Activated CD4-positive, alpha-beta T cell treated with anti-CD3 and anti-CD28 coated beads, Interleukin-2, amount 50 U/mL, for 4 hours (primary cell): ENCODE measurements around the gene DLK1.

Experiments used
- DNase-seq, 2 experiments: peaks; one replicate each; pipeline ENCODE4 v3.0.0-alpha.2; 2020

Gene DLK1

DNA sequence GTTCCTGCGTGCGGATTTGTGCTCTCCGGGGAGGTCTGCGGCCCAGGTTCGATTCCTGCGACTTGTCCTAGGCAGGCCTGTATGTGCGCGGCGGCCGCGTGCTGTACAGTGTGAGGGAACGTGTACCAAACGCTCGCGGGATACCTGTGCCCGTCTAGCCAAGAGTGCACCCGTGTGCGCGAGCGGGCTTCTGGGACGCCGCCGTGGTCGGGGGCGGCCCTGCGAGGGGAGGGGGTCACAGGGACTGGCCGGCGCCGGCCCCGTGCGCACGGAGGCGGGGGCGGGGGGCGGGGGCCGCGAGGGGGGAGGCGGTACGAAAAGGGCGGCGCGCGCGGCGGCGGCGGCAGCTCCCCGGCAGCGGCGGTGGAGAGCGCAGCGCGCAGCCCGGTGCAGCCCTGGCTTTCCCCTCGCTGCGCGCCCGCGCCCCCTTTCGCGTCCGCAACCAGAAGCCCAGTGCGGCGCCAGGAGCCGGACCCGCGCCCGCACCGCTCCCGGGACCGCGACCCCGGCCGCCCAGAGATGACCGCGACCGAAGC lies at the start of gene DLK1:
Gene DLK1 (plus strand): TSS at position 343 of the 536 bp plus-strand sequence. CDS start 177 bp downstream, at position 520.
- DNase-seq: no peak

DNA sequence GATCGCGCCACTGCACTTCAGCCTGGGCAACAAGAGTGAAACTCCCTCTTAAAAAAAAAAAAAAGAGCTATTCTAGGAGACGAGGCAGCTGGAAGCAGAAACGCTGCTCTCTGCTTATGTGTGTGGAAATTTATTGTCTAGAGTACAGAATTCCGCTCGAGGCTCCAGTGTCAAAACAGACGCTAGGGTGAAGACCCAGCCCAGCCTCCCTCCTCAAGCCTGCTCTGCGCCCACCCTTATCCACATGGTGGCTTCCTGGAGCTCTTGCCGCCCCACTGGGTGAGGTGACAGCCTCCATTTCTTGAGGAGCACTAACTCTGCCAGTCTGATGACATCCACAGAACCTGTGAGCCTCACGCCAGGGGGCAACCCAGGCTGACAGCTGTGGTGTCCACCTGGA lies 49.5 kb upstream of the DLK1 start:
- no peak for DNase-seq

DNA sequence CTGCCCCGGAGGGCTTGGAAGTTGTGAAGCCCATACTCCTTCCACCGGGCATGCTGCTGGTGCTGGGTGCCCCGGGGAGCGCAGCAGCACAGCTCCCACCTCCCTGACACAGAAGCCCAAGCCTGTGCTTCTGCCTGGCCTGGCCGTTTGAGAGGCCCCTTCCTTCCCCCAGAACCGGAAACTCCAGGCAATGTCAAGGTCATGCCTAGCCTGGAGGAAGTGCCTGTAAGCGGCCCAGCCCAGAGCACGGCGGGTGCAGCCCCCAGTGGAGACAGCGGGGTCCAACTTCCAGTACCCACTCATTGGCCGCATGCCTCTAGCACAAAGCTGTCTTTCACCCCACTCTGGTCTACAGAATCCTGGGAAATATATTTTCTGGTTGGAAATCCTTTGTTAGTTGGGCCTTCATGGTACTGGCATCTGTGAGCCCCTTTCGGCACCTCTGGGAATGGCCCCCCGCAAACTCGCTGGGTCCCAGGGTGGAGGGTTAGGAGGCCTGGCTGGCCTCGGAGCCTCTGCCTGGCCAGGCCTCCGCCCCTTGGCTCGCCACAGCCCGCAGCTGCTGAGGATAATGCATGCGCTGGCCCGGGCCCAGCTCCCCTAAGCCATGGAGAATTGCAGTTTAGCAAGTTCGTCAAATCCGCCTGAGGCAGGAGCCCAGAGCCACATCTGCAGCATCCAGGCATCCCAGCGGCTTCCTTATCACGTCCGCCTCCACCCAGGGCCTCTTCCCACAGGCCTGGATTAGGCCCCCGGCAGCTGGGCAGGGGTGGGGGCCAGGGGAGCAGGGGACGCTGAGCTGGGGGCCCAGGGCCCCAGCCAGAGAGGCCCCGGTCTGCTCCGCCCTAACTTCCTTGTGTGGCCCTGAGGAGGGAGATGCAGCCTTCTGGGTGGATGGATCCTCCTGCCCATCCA lies 48.9 kb upstream of the DLK1 start:
- DNase-seq: no peak

DNA sequence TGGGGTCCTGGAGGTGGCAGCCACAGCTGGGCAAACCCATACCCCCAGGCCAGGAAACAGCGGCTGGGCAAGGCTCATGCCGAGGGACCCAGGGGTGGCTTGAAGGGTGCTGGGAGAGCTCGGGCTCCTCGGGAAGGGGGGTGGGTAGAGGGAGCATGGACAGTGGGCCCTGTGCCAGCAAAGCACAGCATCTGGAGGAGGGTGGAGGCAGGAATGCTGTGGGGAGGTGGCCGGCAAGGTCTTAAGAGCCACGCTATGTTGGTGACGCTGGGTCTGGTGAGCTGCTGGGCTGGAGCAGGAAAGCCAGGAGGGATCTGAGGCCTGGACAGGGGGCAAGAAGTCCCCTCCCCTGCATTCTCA lies 48.2 kb upstream of the DLK1 start:
- DNase-seq: no peak

DNA sequence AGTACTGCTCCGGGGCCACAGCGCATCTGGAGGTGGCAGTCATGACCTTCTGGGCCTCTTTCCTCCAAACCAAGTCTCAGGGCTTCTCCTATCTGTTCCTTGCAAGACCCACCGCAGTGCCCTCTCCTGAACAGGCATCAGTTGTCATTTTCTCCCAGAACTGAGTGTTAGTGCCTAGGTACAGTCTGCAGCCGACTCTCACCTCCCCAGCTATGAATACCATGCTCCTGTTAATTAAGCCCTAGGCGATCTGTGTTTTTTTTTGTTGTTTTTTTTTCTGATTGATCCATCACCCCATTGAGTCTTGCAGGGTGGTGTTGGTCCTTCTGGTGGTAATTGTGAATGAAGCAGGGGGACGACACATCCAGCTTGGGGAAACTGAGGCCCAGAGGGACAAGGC lies 47.5 kb upstream of the DLK1 start:
- no peak for DNase-seq

DNA sequence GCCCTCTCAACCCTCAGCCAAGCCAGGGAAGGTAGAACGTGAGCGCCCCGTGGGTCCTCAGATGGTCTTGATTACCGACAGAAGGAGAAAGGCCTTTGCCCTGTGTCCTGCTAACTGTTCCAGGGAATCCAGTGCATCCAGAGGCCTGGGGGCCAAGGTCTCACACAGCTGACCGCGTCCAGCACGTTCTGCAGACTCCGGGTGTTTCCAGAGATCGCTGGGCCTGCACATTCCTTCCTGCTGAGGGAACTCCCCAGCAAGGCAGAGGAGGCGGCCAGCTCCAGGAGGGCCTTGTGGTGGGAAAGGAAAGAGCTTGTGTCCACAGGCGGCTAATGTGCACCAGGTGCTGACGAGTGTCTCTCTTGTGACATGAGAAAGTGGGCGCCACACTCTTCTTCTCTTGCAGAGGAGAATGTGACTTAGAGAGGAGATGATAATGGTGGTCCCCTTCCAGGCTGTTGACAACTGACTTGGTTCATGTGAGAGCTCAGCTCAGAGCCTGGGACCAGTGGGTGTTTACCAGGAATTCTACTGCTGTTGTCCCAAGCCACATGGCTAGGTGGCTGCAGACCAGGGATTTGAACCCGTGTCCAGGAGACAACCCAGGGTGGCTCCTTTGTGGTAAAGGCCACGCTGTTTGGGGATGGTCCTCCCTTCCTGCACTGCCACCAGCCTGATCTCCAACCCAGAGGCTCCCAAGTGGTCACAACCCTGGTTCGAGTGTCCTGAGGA lies 46.8 kb upstream of the DLK1 start:
- no peak for DNase-seq

DNA sequence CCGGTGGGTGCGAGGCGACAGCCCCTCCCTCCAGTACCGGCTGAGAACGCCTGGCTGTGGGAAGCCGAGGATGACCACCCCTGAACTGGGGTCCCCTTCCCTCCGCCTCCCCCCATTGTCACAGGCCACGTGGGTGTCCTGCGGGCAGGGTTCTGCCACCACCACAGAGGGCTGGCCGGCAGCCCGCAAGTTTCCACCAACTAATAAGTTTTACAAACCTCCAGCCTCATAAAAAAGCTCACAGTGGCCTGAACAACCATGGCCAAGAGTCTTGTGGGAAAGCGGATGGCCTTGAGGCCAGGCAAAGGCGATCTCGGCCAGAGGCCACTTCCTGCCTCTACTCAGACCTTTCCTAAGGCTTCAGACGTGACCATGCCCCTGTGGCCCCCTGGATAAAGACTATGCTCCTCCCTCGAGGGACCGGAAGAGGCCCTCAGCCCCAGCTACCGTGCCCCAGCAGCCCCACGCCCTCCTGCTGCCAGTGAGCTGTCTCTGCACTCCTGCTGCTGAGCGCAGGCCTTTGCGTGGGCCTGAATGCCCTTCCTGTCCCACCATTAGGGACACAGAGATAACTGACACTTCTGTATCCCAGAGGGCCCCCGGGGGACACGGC lies 46.1 kb upstream of the DLK1 start:
- no peak for DNase-seq

DNA sequence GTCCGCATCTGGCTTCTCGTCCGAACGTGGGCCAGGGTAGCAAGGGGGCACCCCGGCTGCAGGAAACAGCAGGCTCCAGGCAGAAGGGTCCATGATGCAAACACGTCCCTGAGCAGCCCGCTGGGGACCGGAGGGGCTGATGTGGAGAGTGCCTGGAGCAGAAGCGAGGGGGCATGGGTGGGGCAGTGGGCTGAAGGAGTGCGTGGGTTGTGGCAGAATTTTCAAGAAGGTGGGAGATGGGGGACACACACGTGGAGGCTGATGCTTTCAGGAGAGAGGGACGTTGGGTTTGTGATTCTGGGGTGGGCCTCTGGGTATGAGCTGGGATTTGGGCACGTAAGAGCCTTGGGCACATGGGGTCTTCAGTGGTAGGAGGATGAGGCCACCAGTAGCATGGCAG lies 45.6 kb upstream of the DLK1 start:
- DNase-seq: no peak

DNA sequence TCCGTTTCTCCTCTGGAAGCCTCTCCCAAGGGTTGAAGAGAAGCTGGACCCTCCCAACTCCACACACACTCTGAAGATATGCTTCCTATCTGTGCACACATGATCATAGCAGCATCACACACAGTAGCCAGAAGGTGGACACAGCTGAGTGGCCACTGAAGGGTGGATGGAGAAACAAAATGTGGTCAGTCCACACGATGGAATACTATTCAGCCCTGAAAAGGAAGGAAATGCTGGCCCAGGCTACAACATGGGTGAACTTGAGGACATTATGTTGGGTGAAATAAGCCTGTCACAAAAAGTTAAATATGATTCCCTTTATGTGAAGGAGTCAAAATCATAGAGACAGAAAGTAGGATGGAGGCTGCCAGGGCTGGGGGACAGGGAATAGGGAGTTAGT lies 43.9 kb upstream of the DLK1 start:
- DNase-seq: no peak

DNA sequence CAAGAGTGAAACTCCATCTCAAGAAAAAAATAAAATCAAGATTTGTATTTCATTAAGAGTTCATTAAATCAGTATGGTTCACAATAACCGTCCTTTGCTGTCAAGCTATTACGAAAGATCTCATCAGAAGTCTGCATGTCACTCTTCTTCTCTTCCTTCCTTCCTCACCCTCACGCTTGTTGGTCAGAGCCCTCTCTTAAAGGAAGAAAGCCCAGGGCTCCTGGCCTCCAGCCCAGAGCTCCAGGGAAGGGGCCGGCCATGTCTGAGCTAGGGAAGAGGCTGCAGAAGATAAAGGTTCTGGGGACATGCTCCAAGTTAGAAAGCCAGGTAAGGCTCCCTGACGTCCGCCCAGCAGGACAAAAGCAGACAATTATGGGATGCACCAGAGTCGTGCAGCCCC lies 43.1 kb upstream of the DLK1 start:
- no peak for DNase-seq

DNA sequence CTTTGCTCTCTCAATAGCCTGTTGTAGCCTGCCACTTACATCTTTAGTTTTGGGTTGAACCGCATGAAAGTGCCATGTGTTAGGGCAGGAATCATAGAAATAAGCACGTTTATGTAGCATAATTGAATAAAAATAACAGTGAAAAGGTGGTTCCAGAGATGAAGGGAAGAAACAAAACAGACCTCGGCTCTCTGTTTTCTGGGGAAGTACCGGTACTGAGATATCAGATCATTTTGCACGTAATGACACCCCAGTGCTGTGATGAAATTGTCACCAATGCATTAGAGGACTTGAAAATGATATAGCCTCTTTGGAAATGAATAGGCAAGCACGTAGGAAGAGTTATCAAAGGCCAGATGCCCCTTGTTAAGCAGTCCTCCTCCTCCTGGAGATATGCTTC lies 42.5 kb upstream of the DLK1 start:
- no peak for DNase-seq

DNA sequence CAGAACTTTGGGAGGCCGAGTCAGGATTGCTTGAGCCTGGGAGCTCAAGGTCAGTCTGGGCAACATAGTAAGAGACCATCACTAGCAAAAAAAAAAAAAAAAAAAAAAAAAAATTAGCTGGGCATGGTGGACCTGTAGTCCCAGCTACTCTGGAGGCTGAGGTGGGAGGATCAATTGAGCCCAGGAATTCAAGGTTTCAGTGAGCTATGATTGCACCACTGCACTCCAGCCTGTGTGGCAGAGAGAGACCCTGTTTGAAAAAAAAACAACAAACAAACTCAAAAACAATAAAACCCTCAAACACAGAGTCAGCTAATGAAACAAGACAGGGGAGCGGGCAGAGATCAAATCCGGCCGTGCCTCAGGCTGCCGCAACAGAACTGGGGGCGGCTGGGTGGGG lies 41.7 kb upstream of the DLK1 start:
- DNase-seq: no peak

DNA sequence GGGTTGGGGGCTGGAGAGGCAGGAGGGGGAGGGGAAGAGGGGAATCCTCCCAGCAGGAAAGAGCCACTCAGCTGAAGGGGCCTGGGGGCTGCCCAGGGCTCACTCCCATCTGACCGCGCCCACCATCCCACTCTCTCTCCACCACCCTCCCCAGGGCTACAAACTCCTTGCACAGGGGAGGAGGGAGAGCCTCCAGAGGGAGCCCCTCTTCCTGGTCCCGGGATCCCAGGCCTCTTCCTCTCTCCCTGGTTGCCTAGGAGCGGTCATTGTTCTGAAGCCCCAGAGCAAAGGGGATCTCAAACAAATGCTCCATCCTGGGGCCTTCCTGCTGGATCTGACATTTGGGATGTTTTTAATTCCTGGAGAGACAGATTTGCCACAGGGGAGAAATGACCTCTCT lies 39.8 kb upstream of the DLK1 start:
- DNase-seq: no peak

DNA sequence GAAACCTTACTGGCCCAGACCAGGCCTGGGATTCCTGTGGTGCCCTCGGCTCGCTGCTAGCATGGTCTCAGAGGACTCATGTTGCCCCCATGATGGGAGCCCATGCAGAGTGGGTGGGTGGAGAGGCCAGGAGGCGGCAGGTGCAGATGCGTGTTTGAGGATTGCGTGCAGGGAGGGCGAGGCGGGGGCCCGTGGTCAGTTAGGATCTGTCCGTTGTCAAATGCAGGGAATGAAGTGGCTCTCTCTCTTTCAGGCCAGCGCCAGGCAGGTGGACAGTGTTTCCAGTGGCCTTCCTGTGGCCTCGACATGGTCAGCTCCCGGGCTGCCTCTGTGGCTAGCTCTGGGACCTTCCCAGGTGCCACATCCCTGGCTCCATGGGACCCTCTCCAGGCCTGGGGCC lies 39.3 kb upstream of the DLK1 start:
- no peak for DNase-seq

DNA sequence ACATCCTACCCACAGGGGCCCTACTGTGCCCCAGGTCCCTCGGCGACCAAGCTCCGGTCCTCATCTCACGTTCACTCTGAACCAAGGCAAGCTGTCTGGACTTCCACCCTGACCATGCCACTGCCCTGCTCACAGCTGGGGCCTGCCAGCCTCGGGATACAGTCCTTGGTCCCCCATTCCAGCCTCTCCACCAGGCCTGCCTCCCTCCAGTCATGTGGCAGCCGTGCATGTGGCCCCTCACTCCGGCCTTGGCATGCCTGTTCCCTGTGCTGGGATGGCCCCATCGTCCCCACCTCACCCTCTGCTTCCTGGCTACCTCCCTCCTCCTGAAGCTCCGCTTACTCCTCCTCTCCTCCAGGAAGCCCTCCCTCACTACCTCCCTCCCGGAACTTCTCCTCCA lies 38.6 kb upstream of the DLK1 start:
- DNase-seq: no peak

DNA sequence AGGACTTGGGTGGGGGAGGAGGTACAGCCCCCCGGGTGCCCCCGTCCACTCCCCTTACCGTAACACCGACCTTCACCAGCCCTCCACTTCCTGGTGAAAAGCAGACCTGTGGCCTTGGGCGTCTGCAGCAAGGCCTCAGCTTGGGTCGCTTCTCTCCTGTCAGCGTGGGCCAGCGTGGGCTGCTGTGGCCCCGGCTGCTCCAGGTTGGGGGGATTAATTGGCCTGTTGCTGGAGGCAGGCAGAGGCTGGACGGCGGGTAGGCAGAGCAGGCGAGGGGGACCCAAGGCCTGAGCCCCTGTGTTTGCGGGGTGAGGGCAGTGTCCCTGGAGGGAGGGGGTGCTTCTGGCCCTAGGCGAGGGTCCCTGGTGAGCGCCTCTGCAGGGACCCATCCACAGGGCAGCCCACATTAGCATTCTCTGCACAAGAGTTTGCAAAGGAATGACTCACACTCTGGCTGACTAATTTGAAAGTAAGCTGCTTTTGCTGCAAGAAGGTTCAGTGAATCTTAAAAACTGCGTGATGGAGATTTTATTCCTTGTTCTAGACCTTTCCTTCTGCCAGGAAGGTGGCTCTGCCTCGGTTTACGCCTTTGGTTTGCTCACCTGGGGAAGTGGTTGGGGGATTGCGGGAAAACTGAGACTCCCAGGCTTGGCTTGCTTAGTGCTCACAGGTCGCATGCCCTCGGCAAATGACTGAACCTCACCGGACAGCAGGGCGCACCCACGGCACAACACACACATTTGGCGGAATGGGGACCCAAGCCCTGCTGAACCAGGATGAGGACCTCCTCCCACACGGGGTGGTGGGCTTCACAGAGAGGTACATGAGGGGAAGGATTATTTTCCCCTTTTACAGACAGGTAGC lies 37.9 kb upstream of the DLK1 start:
- DNase-seq: no peak

DNA sequence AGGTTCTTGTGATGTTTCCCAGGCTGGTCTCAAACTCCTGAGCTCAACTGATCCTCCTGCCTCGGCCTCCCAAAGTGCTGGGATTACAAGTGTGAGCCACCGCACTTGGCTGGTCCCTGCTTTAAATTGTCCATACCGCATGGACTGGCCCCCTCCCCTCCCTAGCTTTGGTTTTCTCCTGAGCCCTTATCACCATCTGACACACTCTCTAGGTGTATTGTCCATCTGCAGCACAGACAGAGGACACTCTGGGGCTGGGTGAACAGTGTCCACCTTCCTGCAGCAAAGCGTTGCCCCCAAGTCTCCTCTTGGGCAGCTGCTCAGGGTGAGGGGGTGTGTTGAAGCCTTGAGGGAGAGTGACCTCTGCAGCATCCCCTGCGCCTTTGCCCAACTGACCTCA lies 36.0 kb upstream of the DLK1 start:
- no peak for DNase-seq

DNA sequence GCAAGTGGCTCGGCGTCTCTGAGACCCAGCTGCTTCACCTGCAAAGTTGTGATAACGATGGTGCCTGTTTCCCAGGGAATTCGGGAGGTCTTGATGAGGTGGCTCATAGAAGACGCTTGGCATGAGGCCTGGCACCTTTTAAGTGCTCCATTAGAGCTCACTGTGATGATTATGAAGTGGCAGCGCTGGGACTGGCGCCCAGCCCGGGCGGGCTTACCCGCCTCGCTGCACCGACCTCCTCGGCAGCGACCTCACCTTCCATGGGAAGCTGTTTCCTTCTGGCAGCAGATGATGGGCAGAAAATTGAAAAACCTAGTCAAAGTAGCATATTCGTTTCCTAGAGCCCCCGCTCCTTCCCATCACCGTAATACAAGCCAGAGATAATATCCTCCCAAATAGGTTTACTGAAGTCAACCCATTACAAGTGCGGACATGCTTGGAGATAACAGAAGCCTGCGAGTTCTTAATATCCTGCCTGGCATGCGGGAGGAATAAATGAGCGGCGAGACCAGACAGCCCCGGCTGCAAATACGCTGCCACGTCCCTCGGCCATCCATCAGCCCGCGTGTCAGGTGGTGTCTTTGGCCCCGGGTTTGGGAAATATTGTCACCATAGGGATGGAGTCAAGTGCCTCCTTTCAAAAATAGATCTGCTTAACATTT lies 35.2 kb upstream of the DLK1 start:
- no peak for DNase-seq

DNA sequence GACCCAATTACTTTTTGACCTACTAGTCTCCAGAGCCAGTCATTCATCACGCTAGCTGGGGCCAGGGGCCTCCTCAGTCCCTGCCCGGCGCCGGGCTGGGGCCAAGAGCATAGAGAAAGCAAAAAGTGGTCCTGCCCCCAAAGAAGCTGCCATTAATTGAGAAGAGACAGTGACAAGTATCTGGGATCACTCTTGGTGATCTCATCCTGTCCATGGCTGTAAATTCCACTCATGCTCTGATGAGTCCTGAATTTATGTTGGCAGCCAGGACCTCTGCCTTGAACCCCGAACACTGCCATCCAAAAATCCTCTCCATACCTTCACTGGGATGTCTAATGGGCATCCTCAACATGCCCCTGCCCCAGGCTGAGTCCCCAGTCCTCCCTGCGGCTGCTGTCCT lies 34.4 kb upstream of the DLK1 start:
- no peak for DNase-seq

DNA sequence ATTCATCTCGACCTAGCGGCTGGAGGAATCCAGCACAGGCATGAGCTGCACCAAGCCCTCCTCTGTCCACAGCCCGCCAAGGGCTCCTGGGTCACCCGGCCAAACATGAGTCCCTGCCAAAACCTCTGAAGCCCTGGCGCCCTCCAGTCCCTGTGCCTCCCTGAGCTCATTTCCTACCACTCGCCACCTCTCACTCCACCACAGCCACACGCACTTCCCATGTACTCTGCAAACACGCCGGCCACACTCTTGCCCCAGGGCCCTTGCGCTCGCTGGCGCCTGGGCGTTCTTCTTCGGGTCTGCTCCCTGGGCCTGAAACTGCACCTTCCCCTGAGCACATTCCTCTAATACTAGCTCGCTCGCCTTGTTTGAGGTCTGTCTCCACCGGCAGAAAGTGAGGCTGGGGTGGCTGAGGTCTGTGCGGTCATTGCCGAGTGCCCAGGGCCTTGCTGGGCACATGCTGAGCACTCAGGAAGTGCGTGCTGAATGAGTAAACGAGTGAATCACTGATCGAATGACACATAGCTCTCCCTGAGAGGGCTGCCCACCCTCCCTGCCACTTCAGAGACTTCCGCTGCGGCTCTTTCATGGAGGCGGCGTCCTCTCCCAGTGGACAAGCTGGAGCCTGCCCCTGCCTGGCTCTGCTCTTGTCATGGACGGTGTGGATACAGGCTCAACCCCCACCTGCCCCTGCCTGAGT lies 33.7 kb upstream of the DLK1 start:
- DNase-seq: no peak

DNA sequence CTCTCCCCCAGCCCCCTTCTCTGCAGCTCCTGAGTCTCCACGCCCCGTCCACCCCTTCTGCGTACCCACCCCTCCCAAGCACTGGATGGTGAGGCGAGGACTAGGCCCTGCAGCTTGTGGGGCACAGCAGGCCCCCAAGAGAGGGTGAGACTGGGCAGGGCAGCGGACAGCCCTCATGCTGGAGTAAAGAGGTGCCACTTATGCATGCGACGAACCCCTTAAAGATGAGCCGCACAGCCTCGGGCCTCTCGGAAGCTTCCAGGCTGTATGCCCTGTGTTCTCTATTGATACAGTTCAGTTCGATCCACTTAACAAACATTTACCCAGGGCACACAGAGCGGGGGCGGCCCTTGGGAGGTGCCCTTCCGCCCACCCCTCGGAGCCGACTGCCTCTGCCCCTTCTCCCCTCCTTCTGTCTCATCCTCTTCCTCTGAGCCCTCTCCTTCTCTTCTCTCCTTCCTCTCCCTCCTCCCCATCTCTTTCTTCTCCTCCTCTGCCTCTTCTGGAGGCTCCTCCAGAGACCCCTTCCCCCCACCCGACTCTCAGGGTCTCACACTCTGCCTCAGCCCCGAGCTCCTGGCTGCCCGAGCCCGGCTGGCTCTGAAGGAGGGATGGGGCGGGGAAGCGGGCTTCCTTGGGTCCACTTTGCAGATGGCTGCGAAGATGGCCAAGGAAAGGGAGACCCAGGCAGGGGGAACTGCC lies 32.7 kb upstream of the DLK1 start:
- DNase-seq: no peak
